Measurements from ENCODE around the gene PFDN1. TPM values are rescaled to one million over a fixed set of nuclear protein-coding genes. Genes with fewer than 3 reads are reported as not detected.
"Not testable (repeated sequence)": the region's sequence is repeated elsewhere in the genome, so short reads cannot be mapped to it uniquely, and the experiment has no call there.

The PFDN1 gene
- total RNA-seq: 42.0 and 63.9 TPM in 2 replicates
- 75.9 TPM for polyA plus RNA-seq (2012)

GRCh38 chr5:140302786-140303639 is at the start of gene PFDN1:
Gene PFDN1 (minus strand): TSS chr5:140303101. CDS start chr5:140303073, 28 bp downstream.
- peak; percentile 98 for DNase-seq (ENCODE audit: low read depth)

GRCh38 chr5:140351609-140352334 is 48.9 kb upstream of the PFDN1 start:
- peak; percentile 85 for DNase-seq (ENCODE audit: low read depth)

GRCh38 chr5:140349244-140349643 is 46.3 kb upstream of the PFDN1 start:
- peak; percentile 51 for DNase-seq (ENCODE audit: low read depth)

GRCh38 chr5:140348104-140348503 is 45.2 kb upstream of the PFDN1 start:
- DNase-seq (ENCODE audit: low read depth): peak; percentile 59

- DNase-seq (ENCODE audit: low read depth): peak; percentile 51
These were observed 44.5 kb upstream of the PFDN1 start for GRCh38 chr5:140347360-140347759.

GRCh38 chr5:140346348-140347221 is 43.7 kb upstream of the PFDN1 start, which contains the start of gene HBEGF:
Gene HBEGF (minus strand): TSS chr5:140346603. CDS start chr5:140346328, 275 bp downstream.
- DNase-seq (ENCODE audit: low read depth): peak; percentile 72

- DNase-seq (ENCODE audit: low read depth): peak; percentile 67
These were observed 43.0 kb upstream of the PFDN1 start for GRCh38 chr5:140345919-140346347.

- no peak for DNase-seq (ENCODE audit: low read depth)
These were observed 42.0 kb upstream of the PFDN1 start for GRCh38 chr5:140344683-140345423.

GRCh38 chr5:140343849-140344248 is 40.9 kb upstream of the PFDN1 start:
- DNase-seq (ENCODE audit: low read depth): not testable (repeated sequence)

- no peak for DNase-seq (ENCODE audit: low read depth)
These were observed 40.0 kb upstream of the PFDN1 start for GRCh38 chr5:140342896-140343295.

- no peak for DNase-seq (ENCODE audit: low read depth)
These were observed 39.4 kb upstream of the PFDN1 start for GRCh38 chr5:140342287-140342686.

- no peak for DNase-seq (ENCODE audit: low read depth)
These were observed 38.7 kb upstream of the PFDN1 start for GRCh38 chr5:140341591-140341990.

GRCh38 chr5:140340605-140341121 is 37.8 kb upstream of the PFDN1 start:
- no peak for DNase-seq (ENCODE audit: low read depth)

GRCh38 chr5:140339636-140340035 is 36.7 kb upstream of the PFDN1 start:
- peak; percentile 90 for DNase-seq (ENCODE audit: low read depth)

GRCh38 chr5:140338908-140339307 is 36.0 kb upstream of the PFDN1 start:
- no peak for DNase-seq (ENCODE audit: low read depth)

- DNase-seq (ENCODE audit: low read depth): no peak
These were observed 35.4 kb upstream of the PFDN1 start for GRCh38 chr5:140338336-140338735.

GRCh38 chr5:140337880-140338279 is 35.0 kb upstream of the PFDN1 start:
- no peak for DNase-seq (ENCODE audit: low read depth)

- peak; percentile 23 for DNase-seq (ENCODE audit: low read depth)
These were observed 33.5 kb upstream of the PFDN1 start for GRCh38 chr5:140336388-140336787.

GRCh38 chr5:140331638-140332037 is 28.7 kb upstream of the PFDN1 start:
- DNase-seq (ENCODE audit: low read depth): no peak

All from myocyte (in vitro differentiated cells).